ENCODE data around the gene ZFYVE1. TPM values are rescaled to one million over a fixed set of nuclear protein-coding genes. Genes with fewer than 3 reads are reported as not detected.

The ZFYVE1 gene
- total and polyA plus RNA-seq, 2 donors (not counting 3 experiments of a cell fraction or from before 2014, with no cell fraction given) = 27.3 to 29.2 TPM

DNA sequence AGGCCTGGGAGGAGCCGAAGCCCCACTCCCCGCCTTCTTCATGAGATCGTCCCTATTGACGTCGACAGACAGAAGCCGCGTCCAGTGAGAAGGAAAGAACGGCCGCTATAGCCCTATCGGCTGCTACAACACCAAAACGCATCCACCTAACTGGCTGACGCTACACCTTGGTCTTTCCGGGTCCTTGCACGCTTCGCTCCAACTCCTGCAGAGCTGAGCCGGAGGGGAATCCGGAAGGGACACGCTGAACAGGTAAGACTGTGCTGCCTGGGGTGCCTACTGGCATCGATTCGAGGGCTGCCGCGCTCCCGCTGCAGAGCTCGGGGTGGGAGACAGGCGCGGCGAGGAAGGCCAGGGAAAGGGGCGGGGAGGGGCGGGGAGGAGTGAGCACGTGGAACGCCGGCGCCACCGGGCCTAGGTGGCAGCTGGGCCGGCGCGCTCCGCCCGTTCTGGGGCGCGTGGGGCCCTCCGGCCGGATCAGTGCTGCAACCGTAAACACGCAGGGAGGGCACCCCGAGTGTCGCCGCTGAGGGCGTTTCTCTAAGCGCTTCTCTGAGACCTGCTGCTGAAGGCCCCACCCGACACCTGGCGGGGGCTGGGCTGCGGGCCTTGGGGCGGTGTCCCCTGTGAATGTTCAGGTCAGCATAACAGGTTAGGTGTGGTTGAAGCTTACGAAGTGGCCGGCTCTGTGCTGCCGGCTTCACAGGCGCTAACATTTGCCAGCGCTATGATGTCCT is 100.4 kb downstream of the ZFYVE1 start, which contains the start of gene DCAF4:
TSS of gene DCAF4 (plus strand) at position 173 of the 737 bp plus-strand sequence. CDS start 11,515 bp downstream, outside the sequence.
- Histone ChIP-seq H3K4me2 (ENCODE audit: insufficient read depth, low read length) (peak within 1 kb of the TSS; percentile 90), H3K79me2 (ENCODE audit: control insufficient read depth, insufficient read depth, low read length) (no peaks in the 10 kb centered on the region), H4K20me1 (replicated peaks; ENCODE audit: control insufficient read depth, extremely low read depth, insufficient read depth, low read length) (no peaks in the 10 kb centered on the region), H3K36me3 (ENCODE audit: control insufficient read depth in 2 of 2, extremely low read depth in 1 of 2, insufficient read depth in 2 of 2, low read length in 2 of 2) (no peaks in the 10 kb centered on the region), H3K27ac (ENCODE audit: insufficient read depth, low read depth, low read length) (peak within 1 kb of the TSS; percentile 71), H3K4me3 (replicated peaks in 1 of 3; ENCODE audit: insufficient read depth in 1 of 3, low read depth in 1 of 3, low read length in 3 of 3) (peak within 1 kb of the TSS; percentile 67 to 89 (median 71)), H3K9ac (replicated peaks; ENCODE audit: extremely low read depth, insufficient read depth, low read length) (peak within 1 kb of the TSS; percentile 62), H3K9me3 (replicated peaks; ENCODE audit: control insufficient read depth, insufficient read depth, low read length) (no peaks in the 10 kb centered on the region), H2AFZ (ENCODE audit: low read depth, low read length) (peak within 1 kb of the TSS; percentile 95), H3K4me1 (ENCODE audit: control insufficient read depth, extremely low read depth, insufficient read depth, low read length) (peaks cover 10% of the 10 kb centered on the region), H3K9me1 (replicated peaks; ENCODE audit: control insufficient read depth, extremely low read depth, insufficient read depth, low read length) (no peaks in the 10 kb centered on the region), H3K27me3 (ENCODE audit: control insufficient read depth in 2 of 2, insufficient read depth in 2 of 2, low read length in 2 of 2) (no peaks in the 10 kb centered on the region)
- TF ChIP-seq, protein P1, sequence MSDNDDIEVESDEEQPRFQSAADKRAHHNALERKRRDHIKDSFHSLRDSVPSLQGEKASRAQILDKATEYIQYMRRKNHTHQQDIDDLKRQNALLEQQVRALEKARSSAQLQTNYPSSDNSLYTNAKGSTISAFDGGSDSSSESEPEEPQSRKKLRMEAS (IDR thresholded peaks at IDR 0.05; ENCODE audit: insufficient read depth, insufficient read length) = peak; percentile 75
- TF ChIP-seq MYC (IDR thresholded peaks at IDR 0.05; ENCODE audit: low read depth, low read length) (no peak), GATA2 (IDR thresholded peaks at IDR 0.05; ENCODE audit: insufficient read depth, insufficient read length, low read depth, low read length) (no peak), FOS (IDR thresholded peaks at IDR 0.05; ENCODE audit: borderline replicate concordance, insufficient read depth, low read length) (no peak)
- TF ChIP-seq, protein P2, sequence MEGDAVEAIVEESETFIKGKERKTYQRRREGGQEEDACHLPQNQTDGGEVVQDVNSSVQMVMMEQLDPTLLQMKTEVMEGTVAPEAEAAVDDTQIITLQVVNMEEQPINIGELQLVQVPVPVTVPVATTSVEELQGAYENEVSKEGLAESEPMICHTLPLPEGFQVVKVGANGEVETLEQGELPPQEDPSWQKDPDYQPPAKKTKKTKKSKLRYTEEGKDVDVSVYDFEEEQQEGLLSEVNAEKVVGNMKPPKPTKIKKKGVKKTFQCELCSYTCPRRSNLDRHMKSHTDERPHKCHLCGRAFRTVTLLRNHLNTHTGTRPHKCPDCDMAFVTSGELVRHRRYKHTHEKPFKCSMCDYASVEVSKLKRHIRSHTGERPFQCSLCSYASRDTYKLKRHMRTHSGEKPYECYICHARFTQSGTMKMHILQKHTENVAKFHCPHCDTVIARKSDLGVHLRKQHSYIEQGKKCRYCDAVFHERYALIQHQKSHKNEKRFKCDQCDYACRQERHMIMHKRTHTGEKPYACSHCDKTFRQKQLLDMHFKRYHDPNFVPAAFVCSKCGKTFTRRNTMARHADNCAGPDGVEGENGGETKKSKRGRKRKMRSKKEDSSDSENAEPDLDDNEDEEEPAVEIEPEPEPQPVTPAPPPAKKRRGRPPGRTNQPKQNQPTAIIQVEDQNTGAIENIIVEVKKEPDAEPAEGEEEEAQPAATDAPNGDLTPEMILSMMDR (IDR thresholded peaks at IDR 0.05; ENCODE audit: extremely low read depth in 1 of 2, insufficient read depth in 1 of 2, low read depth in 1 of 2, low read length in 2 of 2) = no peak
- peak; percentile 97 for FAIRE-seq
- CTCF ChIA-PET = interaction anchor here (1.2 to 5.2 kb wide), 3 partner anchors 21 to 412 kb away, joined by 3 to 31 read pairs (median 8); no protein-coding TSS in a partner anchor
- BruUV-seq (replicated peaks) = no TSS peak
- dilution Hi-C loops (cut with MboI; ENCODE audit: extremely low pct_ligation_motif_present, low sequenced_read_pairs) (no loop called here), intact Hi-C loops (cut with micrococcal nuclease) (loop anchor here (1.0 kb wide), 1 partner anchor 32 kb away; the partner anchor contains the start of gene DPF3)
- POLR2A ChIA-PET = interaction anchor here (0.7 kb wide), 1 partner anchor 56 kb away, joined by 5 read pairs; no protein-coding TSS in a partner anchor
- DNase-seq (ENCODE audit: low read depth, low spot score) = peak; percentile 98
